Smooth muscle cell (in vitro differentiated cells): ENCODE data around the gene ARMCX4. TPM values are rescaled to one million over a fixed set of nuclear protein-coding genes. Genes with fewer than 3 reads are reported as not detected.

Experiments used
- DNase-seq: peaks from one replicate; lab custom pipeline; 2025; ENCODE audit not compliant: unreplicated experiment; lab: John Stamatoyannopoulos, UW
- H2AFZ ChIP-seq: fragments of 200-600 bp; sonication (generic); 2 replicates; pipeline ENCODE4 v1.6.0; 2016; ENCODE audit warnings: antibody characterized with exemption, low read depth, mild to moderate bottlenecking
- H3F3A ChIP-seq: fragments of 200-600 bp; sonication (generic); 2 replicates; pipeline ENCODE4 v1.6.0; 2017; ENCODE audit warnings: antibody characterized with exemption, low read depth
- H3K27ac ChIP-seq: fragments of 200-600 bp; sonication (generic); 2 replicates; pipeline ENCODE4 v1.5.1; 2016; ENCODE audit warnings: low read depth, mild to moderate bottlenecking
- H3K27me3 ChIP-seq: fragments of 200-600 bp; sonication (generic); 2 replicates; pipeline ENCODE4 v1.6.1; 2016; ENCODE audit warnings: low read depth, mild to moderate bottlenecking
- H3K36me3 ChIP-seq: fragments of 200-600 bp; sonication (generic); 2 replicates; pipeline ENCODE4 v1.5.1; 2016; ENCODE audit warnings: low read depth
- H3K4me1 ChIP-seq: fragments of 200-600 bp; sonication (generic); 2 replicates; pipeline ENCODE4 v1.5.1; 2016; ENCODE audit warnings: low read depth
- H3K4me2 ChIP-seq: fragments of 200-600 bp; sonication (generic); 2 replicates; pipeline ENCODE4 v1.6.0; 2016; ENCODE audit warnings: mild to moderate bottlenecking
- H3K4me3 ChIP-seq: fragments of 200-600 bp; sonication (generic); 2 replicates; pipeline ENCODE4 v1.5.1; 2016; ENCODE audit warnings: mild to moderate bottlenecking
- H3K79me2 ChIP-seq: fragments of 200-600 bp; sonication (generic); 2 replicates; pipeline ENCODE4 v1.6.0; 2016; ENCODE audit warnings: low read depth, mild to moderate bottlenecking
- H3K9ac ChIP-seq: fragments of 200-600 bp; sonication (generic); 2 replicates; pipeline ENCODE4 v1.6.0; 2016; ENCODE audit warnings: low read depth
- H3K9me3 ChIP-seq: fragments of 200-600 bp; sonication (generic); replicated peaks from 2 replicates; pipeline ENCODE4 v1.5.1; 2016; ENCODE audit warnings: low read depth
- H4K20me1 ChIP-seq: fragments of 200-600 bp; sonication (generic); 2 replicates; pipeline ENCODE4 v1.6.0; 2016; ENCODE audit warnings: low read depth
- WGBS: methylation state at CpG from one replicate; pipeline ENCODE4 v1.1.7; 2016; ENCODE audit warnings: low lambda C conversion rate; 5-methylcytosine and 5-hydroxymethylcytosine counted together
- polyA plus RNA-seq: library from polyadenylated mRNA; unstranded; fragments of >200 nt; fragmentation: Nextera tagmentation; extraction: Ambion mirVana; gene quantifications from 2 replicates; pipeline ENCODE4 v1.2.1, GENCODE V29; 2016
- total RNA-seq: library from RNA; depleted of rRNA; stranded (reverse); fragments of >200 nt; gene quantifications from 2 replicates; pipeline ENCODE4 v1.2.3, GENCODE V29; 2014
- TF ChIP-seq, protein P1 (sequence below): fragments of 200-600 bp; sonication (generic); IDR thresholded peaks from 2 replicates; pipeline ENCODE4 v1.5.1; 2017; ENCODE audit warnings: borderline replicate concordance, mild to moderate bottlenecking, antibody characterized with exemption; ENCODE audit not compliant: insufficient read depth, poor library complexity, severe bottlenecking

ARMCX4 gene
- total and polyA plus RNA-seq, 2 experiments from 2014 or later: 3.7 to 4.5 TPM

DNA sequence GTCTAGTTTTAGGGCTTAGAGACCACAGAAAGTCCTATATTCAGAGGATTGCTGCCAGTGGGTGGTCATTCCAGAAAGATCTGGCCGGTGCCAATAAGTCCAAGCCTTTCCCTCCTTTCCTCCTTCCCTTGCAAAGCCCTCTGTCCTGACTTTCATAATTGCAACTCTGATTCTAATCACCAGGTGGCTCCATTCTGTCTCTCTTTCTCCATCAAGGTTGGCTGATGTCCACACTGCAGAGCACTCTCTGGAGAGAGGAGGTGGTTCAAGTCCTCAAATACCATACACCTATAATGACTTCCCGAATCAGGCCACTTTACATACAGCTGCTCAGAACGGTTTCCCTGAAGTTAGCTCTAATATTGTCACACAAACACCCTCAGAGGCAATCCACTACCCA lies 22.4 kb upstream of the ARMCX4 start:
- no peaks in the 10 kb centered on the region for H3K36me3 ChIP-seq
- DNase-seq: no peak
- TF ChIP-seq, protein P1, sequence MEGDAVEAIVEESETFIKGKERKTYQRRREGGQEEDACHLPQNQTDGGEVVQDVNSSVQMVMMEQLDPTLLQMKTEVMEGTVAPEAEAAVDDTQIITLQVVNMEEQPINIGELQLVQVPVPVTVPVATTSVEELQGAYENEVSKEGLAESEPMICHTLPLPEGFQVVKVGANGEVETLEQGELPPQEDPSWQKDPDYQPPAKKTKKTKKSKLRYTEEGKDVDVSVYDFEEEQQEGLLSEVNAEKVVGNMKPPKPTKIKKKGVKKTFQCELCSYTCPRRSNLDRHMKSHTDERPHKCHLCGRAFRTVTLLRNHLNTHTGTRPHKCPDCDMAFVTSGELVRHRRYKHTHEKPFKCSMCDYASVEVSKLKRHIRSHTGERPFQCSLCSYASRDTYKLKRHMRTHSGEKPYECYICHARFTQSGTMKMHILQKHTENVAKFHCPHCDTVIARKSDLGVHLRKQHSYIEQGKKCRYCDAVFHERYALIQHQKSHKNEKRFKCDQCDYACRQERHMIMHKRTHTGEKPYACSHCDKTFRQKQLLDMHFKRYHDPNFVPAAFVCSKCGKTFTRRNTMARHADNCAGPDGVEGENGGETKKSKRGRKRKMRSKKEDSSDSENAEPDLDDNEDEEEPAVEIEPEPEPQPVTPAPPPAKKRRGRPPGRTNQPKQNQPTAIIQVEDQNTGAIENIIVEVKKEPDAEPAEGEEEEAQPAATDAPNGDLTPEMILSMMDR: no peak
- H3K27ac ChIP-seq: no peak overlapping the region
- no peak overlapping the region for H3K9ac ChIP-seq
- H3F3A ChIP-seq: no peaks in the 10 kb centered on the region
- H3K27me3 ChIP-seq: no peaks in the 10 kb centered on the region
- H3K4me3 ChIP-seq: no peak overlapping the region
- WGBS: 64% methylated on average over 3 of the region's 3 CpGs
- no peaks in the 10 kb centered on the region for H3K4me1 ChIP-seq
- H3K79me2 ChIP-seq: no peaks in the 10 kb centered on the region
- no peak overlapping the region for H2AFZ ChIP-seq
- H4K20me1 ChIP-seq: no peaks in the 10 kb centered on the region
- peaks cover 4% of the 10 kb centered on the region for H3K9me3 ChIP-seq
- no peak overlapping the region for H3K4me2 ChIP-seq

DNA sequence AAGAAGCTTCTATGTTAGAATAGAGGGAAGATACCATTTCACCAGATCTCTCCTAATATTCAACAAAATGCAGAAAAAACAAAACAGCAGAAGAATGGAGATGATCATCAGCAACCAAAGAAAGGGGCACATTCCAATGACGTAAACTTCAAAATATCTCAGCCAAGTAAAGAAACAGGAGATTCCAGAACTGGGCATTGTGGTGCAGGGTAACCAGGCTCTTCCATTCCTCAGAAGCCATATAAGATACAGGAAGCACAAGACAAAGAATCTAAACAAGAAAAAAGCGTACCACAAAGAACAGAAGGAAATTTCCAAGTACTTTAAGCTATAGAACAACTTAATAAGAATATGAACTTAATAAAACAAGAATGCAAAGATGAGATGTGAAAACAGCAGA lies 6.9 kb upstream of the ARMCX4 start:
- DNase-seq: no peak
- no peak overlapping the region for H3K27ac ChIP-seq
- no peak overlapping the region for H2AFZ ChIP-seq
- H3K27me3 ChIP-seq: no peaks in the 10 kb centered on the region
- no peak overlapping the region for H3K9ac ChIP-seq
- H3K79me2 ChIP-seq: no peaks in the 10 kb centered on the region
- H3F3A ChIP-seq: no peaks in the 10 kb centered on the region
- no peaks in the 10 kb centered on the region for H3K9me3 ChIP-seq
- 72% methylated on average over 2 of the region's 2 CpGs for WGBS
- no peak overlapping the region for H3K4me3 ChIP-seq
- no peaks in the 10 kb centered on the region for H3K36me3 ChIP-seq
- TF ChIP-seq, protein P1: no peak
- no peaks in the 10 kb centered on the region for H3K4me1 ChIP-seq
- H3K4me2 ChIP-seq: no peak overlapping the region
- no peaks in the 10 kb centered on the region for H4K20me1 ChIP-seq

DNA sequence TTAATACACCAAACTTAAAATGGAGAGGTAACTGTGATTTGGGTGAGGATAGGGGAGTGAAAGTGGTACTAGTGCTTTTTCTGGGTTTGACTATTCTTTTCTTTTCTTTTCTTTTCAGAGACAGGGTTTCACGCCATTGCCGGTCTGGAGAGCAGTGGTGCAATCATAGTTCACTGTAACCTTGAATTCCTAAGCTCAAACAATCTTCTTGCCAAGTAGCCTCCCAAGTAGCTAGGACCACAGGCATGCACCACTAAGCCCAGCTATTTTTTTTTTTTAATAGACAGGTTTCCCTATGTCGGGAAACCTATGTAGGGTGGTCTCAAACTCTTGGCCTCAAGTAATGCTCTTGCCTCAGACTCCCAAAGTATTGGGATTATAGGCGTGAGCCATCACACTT lies 3.0 kb upstream of the ARMCX4 start:
- WGBS: 77% methylated on average over 4 of the region's 4 CpGs
- Histone ChIP-seq H3K79me2 (no peaks in the 10 kb centered on the region), H3K4me1 (no peaks in the 10 kb centered on the region), H3K4me3 (no peak overlapping the region), H3K9ac (no peak overlapping the region), H4K20me1 (no peaks in the 10 kb centered on the region), H3K27me3 (no peaks in the 10 kb centered on the region), H3K9me3 (no peaks in the 10 kb centered on the region), H2AFZ (no peak overlapping the region), H3F3A (no peaks in the 10 kb centered on the region), H3K27ac (no peak overlapping the region), H3K4me2 (no peak overlapping the region), H3K36me3 (no peaks in the 10 kb centered on the region)
- DNase-seq: no peak
- TF ChIP-seq, protein P1: no peak

DNA sequence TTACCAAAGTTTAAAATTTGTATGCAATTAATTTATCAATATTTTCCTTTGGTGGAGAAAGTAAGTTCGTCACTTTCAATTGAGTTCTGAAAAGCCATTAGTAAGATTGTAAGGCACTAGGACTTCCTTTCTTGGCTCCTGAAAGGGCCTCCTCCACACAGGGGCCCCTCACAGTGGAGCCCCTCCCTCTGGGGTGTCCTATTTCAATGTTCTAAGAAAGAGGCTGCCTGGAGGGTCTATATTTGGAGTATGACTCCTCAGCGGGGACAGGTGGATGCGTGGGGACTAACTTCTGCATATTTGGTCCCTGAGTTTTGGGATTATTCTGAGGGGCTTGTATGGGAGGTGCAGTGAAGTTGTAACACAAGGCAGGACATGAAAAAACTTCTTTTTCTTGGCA lies 1.6 kb upstream of the ARMCX4 start:
- no peaks in the 10 kb centered on the region for H3K9me3 ChIP-seq
- H3K4me3 ChIP-seq: no peak overlapping the region
- no peak overlapping the region for H2AFZ ChIP-seq
- no peaks in the 10 kb centered on the region for H3K27me3 ChIP-seq
- H3K4me2 ChIP-seq: no peak overlapping the region
- H3K27ac ChIP-seq: no peak overlapping the region
- no peaks in the 10 kb centered on the region for H3K4me1 ChIP-seq
- 46% methylated on average over 3 of the region's 3 CpGs for WGBS
- no peaks in the 10 kb centered on the region for H4K20me1 ChIP-seq
- no peak overlapping the region for H3K9ac ChIP-seq
- TF ChIP-seq, protein P1: no peak
- no peaks in the 10 kb centered on the region for H3F3A ChIP-seq
- no peaks in the 10 kb centered on the region for H3K36me3 ChIP-seq
- H3K79me2 ChIP-seq: no peaks in the 10 kb centered on the region
- DNase-seq: no peak
